Activated T-cell treated with anti-CD3 and anti-CD28 coated beads for 4 hours (primary cell): ENCODE measurements around the gene FGF21.
"Not testable (repeated sequence)": the region's sequence is repeated elsewhere in the genome, so short reads cannot be mapped to it uniquely, and the experiment has no call there.

Source experiments
- DNase-seq: peaks from one replicate; pipeline ENCODE4 v3.0.0-alpha.2; 2020

The FGF21 gene, protein sequence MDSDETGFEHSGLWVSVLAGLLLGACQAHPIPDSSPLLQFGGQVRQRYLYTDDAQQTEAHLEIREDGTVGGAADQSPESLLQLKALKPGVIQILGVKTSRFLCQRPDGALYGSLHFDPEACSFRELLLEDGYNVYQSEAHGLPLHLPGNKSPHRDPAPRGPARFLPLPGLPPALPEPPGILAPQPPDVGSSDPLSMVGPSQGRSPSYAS

DNA sequence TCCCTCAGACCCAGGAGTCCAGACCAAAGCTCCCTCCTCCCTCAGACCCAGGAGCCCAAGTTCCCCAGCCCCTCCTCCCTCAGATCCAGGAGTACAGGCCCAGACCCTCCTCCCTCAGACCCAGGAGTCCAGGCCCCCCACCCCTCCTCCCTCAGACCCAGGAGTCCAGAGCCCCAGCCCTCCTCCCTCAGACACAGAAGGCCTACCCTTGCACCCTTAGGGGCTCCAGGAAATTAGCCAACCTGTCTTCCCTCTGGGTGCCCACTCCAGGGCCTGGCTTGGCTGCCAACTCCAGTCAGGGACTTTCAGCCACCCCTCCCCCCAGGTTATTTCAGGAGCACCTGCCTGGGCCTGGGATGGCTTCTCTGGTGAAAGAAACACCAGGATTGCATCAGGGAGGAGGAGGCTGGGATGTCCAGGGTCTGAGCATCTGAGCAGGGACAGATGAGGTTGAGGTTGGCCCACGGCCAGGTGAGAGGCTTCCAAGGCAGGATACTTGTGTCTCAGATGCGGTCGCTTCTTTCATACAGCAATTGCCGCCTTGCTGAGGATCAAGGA is at the start of gene FGF21:
Gene FGF21 (plus strand): TSS at position 441 of the 558 bp plus-strand sequence. CDS start 713 bp downstream, outside the sequence.
- DNase-seq, result no peak

- no peak for DNase-seq
These were observed 46.9 kb upstream of the FGF21 start for GRCh38 chr19:48708471-48708870.

DNA sequence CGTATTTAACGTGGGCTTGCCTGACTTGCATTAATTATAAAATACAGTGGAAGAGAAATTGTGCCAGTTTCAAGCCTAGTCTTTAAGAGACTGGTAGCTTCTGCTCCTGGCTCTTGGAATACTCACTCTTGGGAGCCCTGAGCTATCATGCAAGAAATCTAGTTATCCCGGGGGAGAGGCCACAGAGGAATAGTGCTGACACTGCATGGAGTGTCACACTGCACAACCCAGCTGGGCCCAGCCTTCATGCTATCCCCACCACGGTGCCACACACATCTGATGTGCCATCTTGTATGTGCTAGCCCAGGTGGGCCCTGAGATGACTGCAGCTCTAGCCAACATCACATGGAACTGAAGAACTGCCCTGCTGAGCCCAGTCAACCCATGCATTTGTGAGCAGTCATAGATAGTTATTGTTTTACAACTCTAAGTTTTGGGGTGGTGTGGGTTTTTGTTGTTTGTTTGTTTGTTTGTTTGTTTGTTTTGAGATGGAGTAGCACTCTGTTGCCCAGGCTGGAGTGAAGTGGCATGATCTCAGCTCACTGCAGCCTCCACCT is 44.1 kb upstream of the FGF21 start:
- DNase-seq, result no peak

DNA sequence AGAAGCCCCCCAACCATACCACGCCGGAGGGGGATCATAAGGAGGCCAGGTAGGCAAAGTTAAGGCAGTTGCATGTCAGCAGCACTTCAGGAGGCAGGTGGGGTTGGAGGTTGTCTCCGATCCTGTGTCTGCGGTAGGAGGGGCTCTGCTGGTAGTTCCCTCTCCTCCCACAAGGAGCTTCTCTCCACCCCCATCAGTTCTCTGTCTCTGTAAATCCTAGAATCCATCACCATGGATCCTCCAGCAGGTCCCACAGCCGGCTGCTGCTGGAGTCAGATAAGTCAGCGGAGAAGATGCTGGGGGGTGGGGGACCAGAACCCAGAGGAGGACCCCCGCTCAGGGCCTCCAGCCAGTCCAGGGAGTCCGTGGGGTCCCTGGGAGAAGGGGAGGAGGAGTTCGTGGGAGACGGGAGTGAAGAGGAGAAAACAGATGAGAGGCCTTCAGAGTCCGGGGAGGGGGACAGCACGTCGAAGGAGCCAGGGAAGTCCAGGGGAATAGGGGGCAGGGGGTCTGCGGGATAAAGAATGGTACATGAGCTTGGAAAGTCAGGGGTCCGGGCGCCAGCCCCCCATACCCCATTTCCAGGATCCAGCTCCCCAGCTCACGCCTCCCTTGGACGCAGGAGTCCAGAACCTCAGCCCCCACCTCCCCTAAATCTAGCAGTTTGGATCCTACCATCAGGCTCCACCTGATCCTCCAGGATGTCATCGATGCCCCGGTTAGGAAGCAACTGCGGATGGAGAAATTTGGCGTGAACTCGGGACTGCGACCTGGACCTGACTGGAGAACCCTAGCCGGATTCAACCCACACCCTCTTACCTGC is 42.1 kb upstream of the FGF21 start:
- DNase-seq, result no peak

- peak; percentile 92 for DNase-seq
These were observed 41.2 kb upstream of the FGF21 start for GRCh38 chr19:48713864-48714755.

- no peak for DNase-seq
These were observed 40.3 kb upstream of the FGF21 start for GRCh38 chr19:48714759-48715675.

GRCh38 chr19:48715681-48716171 is 39.6 kb upstream of the FGF21 start:
- no peak for DNase-seq

- DNase-seq, result no peak
These were observed 38.6 kb upstream of the FGF21 start for GRCh38 chr19:48716562-48717291.

DNA sequence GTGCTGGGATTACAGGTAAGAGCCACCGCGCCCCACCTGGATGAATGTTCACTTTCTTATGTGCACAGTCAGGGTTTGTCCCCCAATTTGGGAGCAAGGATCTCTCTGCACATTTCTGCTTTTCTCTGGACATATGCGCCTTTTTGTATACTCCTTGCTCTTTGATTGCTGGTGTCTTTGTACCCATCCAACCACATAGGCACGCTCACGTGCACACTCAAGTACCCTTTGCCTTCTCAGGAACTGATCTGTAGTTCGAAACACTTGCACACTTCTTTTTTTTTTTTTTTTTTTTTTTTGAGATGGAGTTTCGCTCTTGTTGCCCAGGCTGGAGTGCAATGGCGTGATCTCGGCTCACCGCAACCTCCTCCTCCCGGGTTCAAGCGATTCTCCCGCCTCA is 37.2 kb upstream of the FGF21 start:
- DNase-seq, result not testable (repeated sequence)

GRCh38 chr19:48718711-48719231 is 36.6 kb upstream of the FGF21 start:
- no peak for DNase-seq

GRCh38 chr19:48719263-48720171 is 35.8 kb upstream of the FGF21 start, which contains the start of gene MAMSTR:
Gene MAMSTR (minus strand): TSS chr19:48719725. CDS start chr19:48719031, 694 bp downstream.
- DNase-seq, result no peak

DNA sequence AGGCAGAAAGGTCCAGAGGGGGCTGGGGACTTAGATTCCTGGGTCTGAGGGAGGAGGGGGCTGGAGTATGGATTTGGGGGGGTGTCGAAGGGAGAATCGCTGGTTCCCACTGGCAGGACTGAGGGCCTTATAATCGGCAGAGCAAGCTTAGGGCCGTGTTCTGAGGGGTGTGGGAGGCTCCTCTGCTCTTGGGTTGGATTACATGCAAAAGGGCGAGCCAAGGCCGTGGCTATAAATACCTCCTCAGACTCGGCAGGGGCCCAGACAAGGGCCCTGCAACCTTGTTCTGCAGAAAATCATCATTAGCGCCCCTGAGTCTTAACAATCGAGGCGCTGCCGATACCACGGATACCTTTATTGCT is 35.1 kb upstream of the FGF21 start:
- DNase-seq, result no peak

GRCh38 chr19:48720613-48721296 is 34.6 kb upstream of the FGF21 start:
- peak; percentile 81 for DNase-seq

DNA sequence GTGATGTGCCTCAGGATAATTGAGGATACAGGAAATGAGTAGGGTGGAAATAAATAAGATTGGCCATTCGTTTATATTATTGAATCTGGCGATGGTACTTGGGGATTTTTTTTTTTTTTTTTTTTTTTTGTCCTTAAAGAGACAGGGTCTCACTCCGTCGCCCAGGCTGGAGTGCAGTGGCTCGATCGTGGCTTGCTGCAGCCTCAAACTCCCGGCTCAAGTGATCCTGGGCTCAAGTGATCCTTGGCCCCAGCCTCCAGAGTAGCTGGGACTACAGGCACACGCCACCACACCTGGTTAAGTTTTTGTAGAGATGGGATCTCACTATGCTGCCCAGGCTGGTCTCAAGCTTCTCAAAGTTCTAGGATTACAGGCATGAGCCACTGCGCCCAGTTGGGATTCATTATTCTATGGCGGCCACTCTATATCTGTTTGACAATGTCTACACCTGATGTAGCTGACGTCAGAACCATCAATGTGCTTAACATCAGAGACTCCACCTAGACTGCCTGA is 33.1 kb upstream of the FGF21 start:
- no peak for DNase-seq

- DNase-seq, result no peak
These were observed 30.2 kb upstream of the FGF21 start for GRCh38 chr19:48724796-48725753.

GRCh38 chr19:48726556-48726955 is 28.8 kb upstream of the FGF21 start:
- DNase-seq, result no peak
